Measurements from ENCODE around the gene SLC30A1. TPM values are rescaled to one million over a fixed set of nuclear protein-coding genes. Genes with fewer than 3 reads are reported as not detected.

The SLC30A1 gene
- total RNA-seq, 2 experiments from 2014 or later = 14.5 to 15.6 TPM

GRCh38 chr1:211616231-211616964, 37.4 kb upstream of the SLC30A1 start:
- CTCF ChIA-PET = no interaction called here
- Mint-ChIP-seq H3K27ac (no peak overlapping the region), H3K9me3 (ENCODE audit: insufficient read depth) (no peaks in the 10 kb centered on the region), H3K4me3 (no peak overlapping the region), H3K36me3 (ENCODE audit: low read depth) (no peaks in the 10 kb centered on the region), H3K4me1 (ENCODE audit: low read depth) (peaks cover 11% of the 10 kb centered on the region), H3K27me3 (ENCODE audit: low read depth) (no peaks in the 10 kb centered on the region)
- ATAC-seq = no peak
- POLR2A ChIA-PET = no interaction called here
- no peak for DNase-seq

GRCh38 chr1:211614615-211615014, 35.7 kb upstream of the SLC30A1 start:
- H3K27me3 Mint-ChIP-seq (ENCODE audit: low read depth) = no peaks in the 10 kb centered on the region
- POLR2A ChIA-PET = no interaction called here
- H3K4me1 Mint-ChIP-seq (ENCODE audit: low read depth) = peaks cover 11% of the 10 kb centered on the region
- no peaks in the 10 kb centered on the region for H3K36me3 Mint-ChIP-seq (ENCODE audit: low read depth)
- no peak for DNase-seq
- H3K4me3 Mint-ChIP-seq = no peak overlapping the region
- ATAC-seq = no peak
- no peaks in the 10 kb centered on the region for H3K9me3 Mint-ChIP-seq (ENCODE audit: insufficient read depth)
- CTCF ChIA-PET = no interaction called here
- no peak overlapping the region for H3K27ac Mint-ChIP-seq

- Mint-ChIP-seq H3K36me3 (ENCODE audit: low read depth) (no peaks in the 10 kb centered on the region), H3K4me1 (ENCODE audit: low read depth) (peaks cover 11% of the 10 kb centered on the region), H3K9me3 (ENCODE audit: insufficient read depth) (no peaks in the 10 kb centered on the region), H3K27me3 (ENCODE audit: low read depth) (no peaks in the 10 kb centered on the region), H3K27ac (peak overlapping the region; percentile 16), H3K4me3 (no peak overlapping the region)
- ChIA-PET POLR2A (no interaction called here), CTCF (no interaction called here)
- DNase-seq = no peak
- ATAC-seq = no peak
Observed at GRCh38 chr1:211613951-211614350, 35.0 kb upstream of the SLC30A1 start.

- ATAC-seq = no peak
- H3K4me1 Mint-ChIP-seq (ENCODE audit: low read depth) = peaks cover 11% of the 10 kb centered on the region
- H3K9me3 Mint-ChIP-seq (ENCODE audit: insufficient read depth) = no peaks in the 10 kb centered on the region
- H3K36me3 Mint-ChIP-seq (ENCODE audit: low read depth) = no peaks in the 10 kb centered on the region
- H3K27me3 Mint-ChIP-seq (ENCODE audit: low read depth) = no peaks in the 10 kb centered on the region
- POLR2A ChIA-PET = no interaction called here
- CTCF ChIA-PET = no interaction called here
- H3K4me3 Mint-ChIP-seq = no peak overlapping the region
- no peak for DNase-seq
- no peak overlapping the region for H3K27ac Mint-ChIP-seq
Observed at GRCh38 chr1:211613108-211613947, 34.4 kb upstream of the SLC30A1 start.

- POLR2A ChIA-PET = no interaction called here
- no peak for DNase-seq
- H3K4me3 Mint-ChIP-seq = no peak overlapping the region
- CTCF ChIA-PET = no interaction called here
- H3K36me3 Mint-ChIP-seq (ENCODE audit: low read depth) = no peaks in the 10 kb centered on the region
- no peaks in the 10 kb centered on the region for H3K9me3 Mint-ChIP-seq (ENCODE audit: insufficient read depth)
- ATAC-seq = no peak
- H3K4me1 Mint-ChIP-seq (ENCODE audit: low read depth) = peaks cover 15% of the 10 kb centered on the region
- H3K27ac Mint-ChIP-seq = no peak overlapping the region
- no peaks in the 10 kb centered on the region for H3K27me3 Mint-ChIP-seq (ENCODE audit: low read depth)
Observed at GRCh38 chr1:211612786-211613107, 33.8 kb upstream of the SLC30A1 start.

GRCh38 chr1:211611818-211612217, 32.9 kb upstream of the SLC30A1 start:
- no peak for ATAC-seq
- ChIA-PET POLR2A (no interaction called here), CTCF (no interaction called here)
- Mint-ChIP-seq H3K27ac (no peak overlapping the region), H3K4me3 (no peak overlapping the region), H3K4me1 (ENCODE audit: low read depth) (peaks cover 24% of the 10 kb centered on the region), H3K27me3 (ENCODE audit: low read depth) (no peaks in the 10 kb centered on the region), H3K9me3 (ENCODE audit: insufficient read depth) (no peaks in the 10 kb centered on the region), H3K36me3 (ENCODE audit: low read depth) (no peaks in the 10 kb centered on the region)
- no peak for DNase-seq

GRCh38 chr1:211610779-211611556, 32.0 kb upstream of the SLC30A1 start:
- H3K27me3 Mint-ChIP-seq (ENCODE audit: low read depth) = no peaks in the 10 kb centered on the region
- no peaks in the 10 kb centered on the region for H3K9me3 Mint-ChIP-seq (ENCODE audit: insufficient read depth)
- ATAC-seq (no peak), DNase-seq (no peak)
- CTCF ChIA-PET = no interaction called here
- POLR2A ChIA-PET = no interaction called here
- H3K4me1 Mint-ChIP-seq (ENCODE audit: low read depth) = peaks cover 31% of the 10 kb centered on the region
- H3K36me3 Mint-ChIP-seq (ENCODE audit: low read depth) = no peaks in the 10 kb centered on the region
- no peak overlapping the region for H3K4me3 Mint-ChIP-seq
- H3K27ac Mint-ChIP-seq = no peak overlapping the region

GRCh38 chr1:211609120-211610024, 30.4 kb upstream of the SLC30A1 start:
- POLR2A ChIA-PET = no interaction called here
- no peaks in the 10 kb centered on the region for H3K36me3 Mint-ChIP-seq (ENCODE audit: low read depth)
- peaks cover 4% of the 10 kb centered on the region for H3K27me3 Mint-ChIP-seq (ENCODE audit: low read depth)
- no peak for DNase-seq
- CTCF ChIA-PET = interaction anchor here (0.9 kb wide), 1 partner anchor 14 kb away, joined by 3 read pairs; no protein-coding TSS in a partner anchor
- no peak for ATAC-seq
- no peak overlapping the region for H3K27ac Mint-ChIP-seq
- peaks cover 32% of the 10 kb centered on the region for H3K4me1 Mint-ChIP-seq (ENCODE audit: low read depth)
- no peak overlapping the region for H3K4me3 Mint-ChIP-seq
- H3K9me3 Mint-ChIP-seq (ENCODE audit: insufficient read depth) = no peaks in the 10 kb centered on the region

GRCh38 chr1:211607754-211608473, 29.0 kb upstream of the SLC30A1 start:
- H3K27ac Mint-ChIP-seq = peak overlapping the region; percentile 22
- CTCF ChIA-PET = interaction anchor here (0.9 to 1.0 kb wide), 2 partner anchors 86 to 848 kb away, joined by 3 read pairs; no protein-coding TSS in a partner anchor
- H3K9me3 Mint-ChIP-seq (ENCODE audit: insufficient read depth) = no peaks in the 10 kb centered on the region
- H3K36me3 Mint-ChIP-seq (ENCODE audit: low read depth) = no peaks in the 10 kb centered on the region
- POLR2A ChIA-PET = no interaction called here
- no peak for ATAC-seq
- no peak overlapping the region for H3K4me3 Mint-ChIP-seq
- no peak for DNase-seq
- H3K4me1 Mint-ChIP-seq (ENCODE audit: low read depth) = peaks cover 23% of the 10 kb centered on the region
- H3K27me3 Mint-ChIP-seq (ENCODE audit: low read depth) = peaks cover 4% of the 10 kb centered on the region

GRCh38 chr1:211606914-211607753, 28.2 kb upstream of the SLC30A1 start:
- Mint-ChIP-seq H3K27me3 (ENCODE audit: low read depth) (peaks cover 9% of the 10 kb centered on the region), H3K4me1 (ENCODE audit: low read depth) (peaks cover 23% of the 10 kb centered on the region), H3K27ac (peak overlapping the region; percentile 85), H3K36me3 (ENCODE audit: low read depth) (no peaks in the 10 kb centered on the region), H3K4me3 (peak overlapping the region; percentile 60), H3K9me3 (ENCODE audit: insufficient read depth) (no peaks in the 10 kb centered on the region)
- peak; percentile 77 for ATAC-seq
- peak; percentile 43 for DNase-seq
- CTCF ChIA-PET = interaction anchor here (0.8 to 1.3 kb wide), 7 partner anchors 13 to 849 kb away, joined by 3 to 6 read pairs (median 3); no protein-coding TSS in a partner anchor
- POLR2A ChIA-PET = interaction anchor here (1.0 kb wide), 1 partner anchor 428 kb away, joined by 3 read pairs; the partner anchor contains the start of genes DTL and INTS7

Data from activated CD8-positive, alpha-beta T cell treated with anti-CD3 and anti-CD28 coated beads, Interleukin-2, amount 10 ng/mL, durations not matched to agents 7 days and 5 days (primary cell).